Breast epithelium (tissue), 3 donors: Measurements from ENCODE around the gene ADGRA1.

Experiments used
- POLR2A ChIP-seq: fragments of 450-650 bp; IDR thresholded peaks from one replicate; pipeline ENCODE4 v1.6.1; 2016; ENCODE audit warnings: antibody characterized with exemption, mild to moderate bottlenecking, moderate library complexity
- POLR2AphosphoS5 ChIP-seq, 3 donors: sonication (generic); formaldehyde crosslinking; IDR thresholded peaks; one replicate each; pipeline ENCODE4 v1.6.1; 2017; ENCODE audit warnings: antibody characterized with exemption in 3 of 3
- TF ChIP-seq, protein P1 (sequence below), 3 donors: fragments of 450-650 bp; IDR thresholded peaks; one replicate each; pipeline ENCODE4 v1.5.1; 2016 to 2017; ENCODE audit warnings: antibody characterized with exemption in 3 of 3, mild to moderate bottlenecking in 3 of 3, moderate library complexity in 3 of 3

DNA sequence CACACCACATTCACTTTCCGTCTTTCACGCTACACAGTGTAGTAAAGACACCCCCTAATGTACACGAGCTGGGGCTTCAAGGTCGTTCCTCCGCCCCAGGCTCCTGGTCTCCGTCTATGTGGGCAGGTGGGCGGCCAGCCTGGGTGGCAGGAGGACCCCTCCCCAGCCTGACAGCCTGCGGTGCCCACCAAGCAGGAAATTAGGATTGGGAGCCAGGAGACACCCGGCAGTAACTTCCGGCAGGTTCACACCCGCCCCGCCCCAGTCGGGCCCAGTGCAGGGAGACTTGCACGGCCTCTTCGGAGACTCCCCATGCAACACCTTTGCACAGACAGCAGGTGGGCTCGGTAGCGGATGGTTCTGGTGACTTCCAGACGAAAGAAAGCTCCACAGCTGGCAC, 27.7 kb upstream of the ADGRA1 start:
- TF ChIP-seq, protein P1, sequence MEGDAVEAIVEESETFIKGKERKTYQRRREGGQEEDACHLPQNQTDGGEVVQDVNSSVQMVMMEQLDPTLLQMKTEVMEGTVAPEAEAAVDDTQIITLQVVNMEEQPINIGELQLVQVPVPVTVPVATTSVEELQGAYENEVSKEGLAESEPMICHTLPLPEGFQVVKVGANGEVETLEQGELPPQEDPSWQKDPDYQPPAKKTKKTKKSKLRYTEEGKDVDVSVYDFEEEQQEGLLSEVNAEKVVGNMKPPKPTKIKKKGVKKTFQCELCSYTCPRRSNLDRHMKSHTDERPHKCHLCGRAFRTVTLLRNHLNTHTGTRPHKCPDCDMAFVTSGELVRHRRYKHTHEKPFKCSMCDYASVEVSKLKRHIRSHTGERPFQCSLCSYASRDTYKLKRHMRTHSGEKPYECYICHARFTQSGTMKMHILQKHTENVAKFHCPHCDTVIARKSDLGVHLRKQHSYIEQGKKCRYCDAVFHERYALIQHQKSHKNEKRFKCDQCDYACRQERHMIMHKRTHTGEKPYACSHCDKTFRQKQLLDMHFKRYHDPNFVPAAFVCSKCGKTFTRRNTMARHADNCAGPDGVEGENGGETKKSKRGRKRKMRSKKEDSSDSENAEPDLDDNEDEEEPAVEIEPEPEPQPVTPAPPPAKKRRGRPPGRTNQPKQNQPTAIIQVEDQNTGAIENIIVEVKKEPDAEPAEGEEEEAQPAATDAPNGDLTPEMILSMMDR (IDR thresholded peaks at IDR 0.05) = no peak
- TF ChIP-seq POLR2AphosphoS5 (IDR thresholded peaks at IDR 0.05) (no peak), POLR2A (no peak)
